NCI-H345 treated with DMSO at 0.1 percent for 48 hours (cell line): ENCODE measurements around the gene NKPD1.

Experiments used
- DNase-seq: peaks from one replicate; lab custom pipeline; 2025; ENCODE audit not compliant: unreplicated experiment; lab: John Stamatoyannopoulos, UW

NKPD1 gene

DNA sequence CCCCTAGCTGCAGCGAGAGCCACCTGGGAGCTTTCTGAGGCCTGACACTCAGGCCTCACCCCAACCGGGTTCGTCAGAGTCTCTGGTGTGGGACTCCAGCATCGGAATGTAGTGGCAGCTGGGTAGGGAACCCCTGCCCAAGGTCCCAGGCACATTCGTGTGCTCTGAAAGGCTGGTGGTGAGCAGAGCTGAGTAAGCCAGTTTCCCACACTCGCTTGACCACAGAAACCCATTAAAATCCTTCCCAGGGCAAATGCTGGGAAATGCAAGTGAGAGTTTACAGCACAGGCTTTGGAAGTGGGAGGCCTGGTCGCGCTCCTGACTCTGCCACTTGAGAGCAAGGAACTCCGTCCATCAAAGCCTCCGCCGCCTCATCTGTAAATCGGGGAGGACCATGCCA, 13.0 kb upstream of the NKPD1 start:
- DNase-seq = no peak

DNA sequence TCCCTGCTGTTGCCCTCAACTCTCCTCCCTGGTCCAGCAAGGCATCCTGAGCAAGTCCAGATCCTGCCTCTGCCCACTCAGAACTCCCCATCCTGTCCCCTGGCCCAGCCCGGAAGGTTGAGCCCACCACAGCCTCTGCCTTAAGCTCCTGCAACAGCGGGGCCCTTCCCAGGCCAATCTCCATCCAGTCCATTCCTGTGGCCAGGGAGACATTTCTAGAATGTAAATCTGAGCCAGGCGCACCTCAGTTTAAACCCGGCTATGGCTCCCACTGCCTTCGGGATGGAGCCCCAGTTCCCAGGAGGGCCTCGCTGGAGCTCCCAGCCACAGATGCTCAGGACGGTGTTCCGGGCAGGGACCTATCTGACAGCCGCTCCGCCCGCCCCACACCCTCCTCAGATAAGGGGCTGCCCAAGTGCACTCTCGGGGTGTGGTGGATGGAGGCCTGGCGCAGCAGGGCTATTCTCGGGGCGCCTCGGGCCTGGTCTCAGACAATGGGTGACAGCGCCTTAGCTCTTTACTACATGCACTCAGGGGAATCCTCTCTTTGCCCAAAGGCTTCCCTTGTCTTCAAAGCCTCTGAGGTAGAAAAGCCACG, 11.9 kb upstream of the NKPD1 start:
- no peak for DNase-seq

DNA sequence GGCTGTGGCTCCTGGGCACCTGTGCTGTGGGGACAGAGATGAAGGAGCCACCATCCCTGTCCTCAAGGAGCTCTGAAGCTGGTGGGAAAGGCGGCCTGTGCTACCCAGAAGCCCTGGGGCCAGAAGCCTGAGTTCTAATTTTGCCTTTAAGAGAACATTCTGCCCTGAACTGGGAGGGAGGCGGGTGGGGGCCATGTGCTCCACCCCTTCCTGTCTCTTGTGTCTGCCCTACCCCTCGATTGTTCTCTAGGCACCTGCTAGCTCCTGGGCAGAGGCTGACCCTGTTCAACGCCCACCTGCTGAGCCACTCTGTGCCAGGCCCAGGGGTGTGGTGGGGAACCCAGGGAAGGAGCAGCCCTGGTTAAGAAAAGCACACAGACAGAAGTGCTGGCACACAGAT, 11.4 kb upstream of the NKPD1 start:
- no peak for DNase-seq

DNA sequence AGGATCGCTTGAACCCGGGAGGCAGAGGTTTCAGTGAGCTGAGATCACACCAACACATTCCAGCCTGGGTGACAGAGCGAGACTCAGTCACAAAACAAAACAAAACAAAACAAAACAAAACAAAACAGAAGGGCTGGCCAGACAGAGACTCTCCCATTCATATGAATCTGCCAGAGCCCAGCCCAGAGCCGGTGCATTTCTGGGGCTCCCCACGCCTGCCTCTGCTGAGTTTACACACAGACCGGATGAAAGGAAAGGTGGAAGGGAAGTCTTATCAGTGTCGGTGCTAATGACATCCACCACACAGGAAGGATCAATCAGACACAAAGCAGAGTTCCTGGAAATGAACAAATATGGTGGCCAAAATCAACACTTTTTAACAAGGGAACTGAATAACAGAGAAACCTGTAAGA, 10.4 kb upstream of the NKPD1 start:
- no peak for DNase-seq

DNA sequence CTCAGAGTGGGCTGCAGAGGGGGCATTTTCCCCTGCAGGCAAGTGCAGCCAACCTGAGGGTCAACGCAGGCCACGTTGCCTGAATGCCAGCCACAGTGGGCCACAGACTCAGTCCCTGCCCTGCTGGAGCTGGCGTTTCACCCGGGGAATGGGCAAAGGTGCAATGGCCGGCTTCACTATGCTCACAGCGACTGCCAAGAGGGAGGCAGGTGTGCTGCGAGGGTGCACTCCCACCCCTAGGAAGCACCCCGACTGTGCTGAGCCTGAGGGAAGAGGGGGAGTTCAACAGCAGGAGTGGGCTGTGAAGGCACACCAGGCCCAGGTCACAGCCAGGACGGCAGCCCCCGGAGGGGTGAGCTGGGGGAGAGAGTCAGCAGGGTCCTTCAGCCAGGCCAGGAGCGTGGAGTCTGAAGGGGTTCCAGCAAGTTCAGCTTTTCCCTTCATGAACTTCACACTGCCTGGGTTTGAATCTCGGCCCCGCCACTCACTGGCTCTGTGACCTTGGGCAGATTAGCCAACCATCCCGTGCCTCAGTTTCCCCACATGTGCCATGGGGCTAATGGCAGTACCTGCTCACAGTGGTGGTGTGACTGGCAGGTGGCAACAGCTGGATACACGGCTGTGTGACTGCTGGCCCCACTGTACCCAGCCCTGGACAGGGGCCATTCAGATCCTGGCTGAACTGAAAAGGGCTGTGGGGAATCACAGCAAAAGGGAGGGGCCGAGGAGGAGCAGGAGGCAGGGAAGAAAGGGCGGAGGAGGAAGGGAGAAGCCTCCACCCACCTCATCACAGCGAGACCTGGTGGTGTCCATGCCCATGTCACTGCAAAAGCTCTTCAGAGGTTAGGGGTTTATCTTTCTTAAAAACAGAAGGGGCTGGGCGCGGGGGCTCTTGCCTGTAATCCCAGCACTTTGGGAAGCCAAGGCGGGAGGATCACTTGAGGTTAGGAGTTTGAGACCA, 9.6 kb upstream of the NKPD1 start:
- DNase-seq = no peak

DNA sequence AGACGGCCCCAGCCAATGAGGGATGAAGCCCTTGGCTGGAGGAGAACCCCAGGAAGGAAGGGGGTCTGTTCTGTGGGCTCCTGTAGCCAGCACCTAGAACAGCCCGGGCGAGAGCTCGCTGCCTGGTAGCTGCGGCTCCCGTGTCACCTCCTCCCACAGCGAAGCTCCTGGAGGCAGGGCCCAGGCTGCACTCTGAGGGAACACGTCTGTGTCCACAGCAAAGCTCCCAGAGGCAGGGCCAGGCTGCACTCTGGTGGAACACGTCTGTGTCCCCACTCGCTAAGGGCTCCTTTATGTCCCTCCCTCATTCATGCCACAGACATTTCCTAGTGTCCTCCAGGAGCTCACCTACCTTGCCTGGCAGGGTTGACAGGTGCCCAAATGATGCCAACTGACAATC, 8.8 kb upstream of the NKPD1 start:
- no peak for DNase-seq

DNA sequence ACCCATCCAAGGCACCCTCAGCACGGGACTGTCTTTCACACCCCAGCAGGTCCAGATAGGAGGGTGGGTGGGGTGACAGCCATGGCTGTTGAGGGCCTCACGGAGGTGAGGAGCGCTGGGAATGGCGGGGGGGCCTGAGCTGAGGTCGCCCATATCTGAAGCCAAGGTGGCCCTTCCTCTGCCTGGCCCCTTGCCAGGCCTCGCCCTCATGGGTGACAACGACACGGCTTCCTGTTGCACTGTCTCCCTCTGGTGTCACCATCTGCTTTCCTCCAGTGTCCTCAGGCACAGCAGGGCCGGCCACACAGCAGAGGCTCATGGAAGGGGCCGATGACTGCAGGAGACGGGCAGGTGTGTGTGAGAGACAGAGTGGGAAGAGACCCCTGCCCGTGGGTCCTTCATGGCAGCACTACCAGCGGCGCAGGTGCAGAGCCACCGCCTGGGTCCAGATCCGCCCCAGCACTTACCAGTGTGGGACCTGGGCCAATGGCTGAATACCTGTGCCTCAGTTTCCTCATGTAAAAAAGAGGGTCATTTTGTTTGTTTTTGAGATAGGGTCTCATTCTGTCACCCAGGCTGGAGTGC, 8.1 kb upstream of the NKPD1 start:
- no peak for DNase-seq

DNA sequence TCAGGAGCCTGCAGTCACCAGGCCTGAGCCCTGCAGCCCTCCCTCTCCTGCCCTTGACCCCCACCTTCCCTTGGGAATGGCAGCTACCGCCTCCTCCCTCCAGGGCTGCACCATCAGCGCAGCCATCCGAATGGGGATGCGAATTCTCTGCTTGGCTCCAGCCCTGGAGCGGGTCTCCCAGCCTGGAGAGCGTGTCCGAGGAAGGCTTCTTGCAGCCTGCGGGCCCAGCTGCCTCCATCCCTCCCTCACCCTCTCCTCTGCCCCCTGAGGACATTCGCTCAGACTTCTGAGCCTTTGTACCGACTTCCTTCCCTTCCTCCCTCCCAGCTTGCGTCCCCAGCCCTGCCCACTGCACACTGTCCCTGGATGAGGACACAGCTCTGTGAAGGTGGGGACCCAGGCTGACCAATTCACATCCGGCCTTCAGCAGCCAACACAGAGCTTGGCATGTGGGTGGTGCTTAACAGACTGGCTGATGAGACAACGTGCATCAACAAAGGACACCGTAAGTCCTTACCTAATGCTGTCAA, 6.0 kb upstream of the NKPD1 start:
- no peak for DNase-seq

DNA sequence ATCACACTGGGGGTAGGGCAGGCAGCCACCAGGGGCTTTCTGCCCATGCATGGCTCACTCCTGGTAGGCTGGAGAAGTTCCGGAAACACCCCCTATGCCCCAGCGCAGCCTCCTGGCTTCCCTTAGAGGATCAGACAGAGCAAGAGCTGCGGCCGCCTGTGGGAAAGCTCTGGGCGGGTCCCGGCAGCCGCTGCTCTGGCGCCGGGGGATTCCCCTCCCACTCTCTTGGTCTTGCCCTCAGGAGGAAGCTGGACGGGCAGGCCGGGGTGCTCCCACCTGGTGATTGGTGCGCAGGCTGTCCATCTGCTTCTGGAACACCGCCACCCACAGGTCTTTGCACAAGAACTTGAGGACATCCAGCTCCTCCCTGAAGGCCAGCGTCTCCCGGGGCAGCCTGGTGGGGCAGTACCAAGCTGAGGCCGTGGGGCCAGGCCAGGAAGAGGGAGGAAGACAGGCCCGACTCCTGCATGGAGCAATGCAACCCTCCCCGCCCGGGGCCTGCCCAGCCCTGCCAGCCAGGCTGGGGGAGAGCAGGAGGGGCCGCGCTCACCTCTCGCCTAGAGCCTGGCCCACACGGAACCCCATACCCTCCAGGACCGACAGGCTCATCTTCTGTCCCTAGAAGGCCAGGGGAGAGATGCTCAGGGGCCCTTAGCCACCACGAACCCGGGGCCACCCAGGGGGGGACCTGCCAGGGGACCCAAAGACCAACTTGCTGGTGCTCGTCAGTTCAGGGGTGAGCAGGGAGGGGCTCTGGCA, 4.0 kb upstream of the NKPD1 start:
- no peak for DNase-seq

DNA sequence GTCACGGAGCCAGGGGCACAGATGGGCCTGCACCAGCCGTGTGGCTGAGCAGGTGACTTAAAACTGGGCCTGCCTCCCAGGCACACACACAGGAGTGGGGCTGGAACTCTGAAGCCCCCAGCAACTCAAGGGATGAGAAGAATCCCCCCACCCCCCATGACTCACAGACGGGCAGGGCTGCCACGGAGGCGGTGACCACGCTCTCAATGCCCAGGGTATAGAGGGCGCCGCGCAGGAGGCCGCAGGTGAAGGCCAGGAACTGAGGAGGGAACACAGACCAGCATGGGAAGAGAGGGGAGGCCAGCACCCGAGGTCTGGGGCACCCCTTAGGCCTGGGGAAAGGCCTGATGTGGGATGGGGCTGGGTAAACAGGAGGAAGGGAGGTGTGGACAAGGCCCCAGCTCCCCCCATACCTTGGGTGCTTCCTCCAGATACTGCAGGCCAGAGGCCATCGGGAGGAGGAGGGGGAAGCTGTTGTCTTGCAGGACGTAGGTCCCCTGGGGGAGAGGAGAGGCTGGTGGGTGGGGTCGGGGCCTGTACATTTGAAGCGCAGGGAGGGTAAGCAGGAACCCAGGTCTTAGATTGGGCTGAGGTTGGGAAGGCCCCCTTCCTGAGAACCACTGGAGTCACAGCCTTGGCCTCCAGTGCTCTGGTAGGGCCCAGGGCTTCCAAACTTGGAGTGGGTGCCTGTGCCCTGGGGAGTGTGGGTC, 3.1 kb upstream of the NKPD1 start:
- DNase-seq = no peak

DNA sequence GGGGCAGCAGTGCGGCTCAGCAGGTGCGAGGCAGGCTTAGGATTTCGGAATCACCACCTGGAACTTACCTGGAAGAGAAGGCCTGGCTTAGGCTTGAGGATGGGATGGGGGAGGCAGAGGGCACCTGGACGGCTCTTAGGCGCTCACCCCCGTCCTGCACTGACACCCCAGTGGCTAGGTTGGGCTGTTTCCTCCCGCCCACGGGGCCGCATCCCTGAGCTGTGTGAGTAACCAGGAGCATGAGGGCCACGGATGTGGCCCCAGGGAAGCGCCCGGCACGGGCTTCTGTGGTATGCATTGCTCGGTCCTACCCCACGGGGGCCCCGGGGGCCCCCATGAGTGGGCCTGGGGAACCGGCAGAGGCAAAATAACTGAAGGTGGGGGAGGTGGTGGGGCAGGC, 2.4 kb upstream of the NKPD1 start:
- no peak for DNase-seq

DNA sequence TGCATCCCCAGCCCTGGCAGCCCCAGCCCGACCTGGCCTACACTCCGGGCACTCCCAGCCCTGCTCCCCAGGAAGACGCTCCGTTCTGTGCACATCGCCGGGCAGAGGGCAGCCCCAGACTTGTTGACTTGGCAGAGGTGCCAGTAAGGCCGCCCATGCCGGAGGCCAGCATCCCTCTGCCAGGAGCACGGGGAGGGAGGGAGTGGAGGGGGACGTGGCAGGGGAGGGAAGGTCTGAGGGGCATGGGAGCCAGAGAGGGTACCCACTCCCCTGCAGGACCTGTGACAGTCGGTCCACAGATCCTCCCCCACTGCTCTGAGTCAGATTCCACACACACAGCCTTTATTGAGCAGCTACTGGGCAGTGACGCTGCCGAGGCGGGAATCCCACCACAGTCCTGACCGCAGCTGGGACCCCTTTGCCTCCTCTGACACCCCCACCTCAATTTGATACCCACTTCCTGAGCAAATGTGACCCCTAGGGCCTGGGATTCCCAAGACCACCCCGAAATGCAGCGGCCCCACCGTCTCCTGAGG, 1.9 kb upstream of the NKPD1 start:
- DNase-seq = peak; percentile 99

DNA sequence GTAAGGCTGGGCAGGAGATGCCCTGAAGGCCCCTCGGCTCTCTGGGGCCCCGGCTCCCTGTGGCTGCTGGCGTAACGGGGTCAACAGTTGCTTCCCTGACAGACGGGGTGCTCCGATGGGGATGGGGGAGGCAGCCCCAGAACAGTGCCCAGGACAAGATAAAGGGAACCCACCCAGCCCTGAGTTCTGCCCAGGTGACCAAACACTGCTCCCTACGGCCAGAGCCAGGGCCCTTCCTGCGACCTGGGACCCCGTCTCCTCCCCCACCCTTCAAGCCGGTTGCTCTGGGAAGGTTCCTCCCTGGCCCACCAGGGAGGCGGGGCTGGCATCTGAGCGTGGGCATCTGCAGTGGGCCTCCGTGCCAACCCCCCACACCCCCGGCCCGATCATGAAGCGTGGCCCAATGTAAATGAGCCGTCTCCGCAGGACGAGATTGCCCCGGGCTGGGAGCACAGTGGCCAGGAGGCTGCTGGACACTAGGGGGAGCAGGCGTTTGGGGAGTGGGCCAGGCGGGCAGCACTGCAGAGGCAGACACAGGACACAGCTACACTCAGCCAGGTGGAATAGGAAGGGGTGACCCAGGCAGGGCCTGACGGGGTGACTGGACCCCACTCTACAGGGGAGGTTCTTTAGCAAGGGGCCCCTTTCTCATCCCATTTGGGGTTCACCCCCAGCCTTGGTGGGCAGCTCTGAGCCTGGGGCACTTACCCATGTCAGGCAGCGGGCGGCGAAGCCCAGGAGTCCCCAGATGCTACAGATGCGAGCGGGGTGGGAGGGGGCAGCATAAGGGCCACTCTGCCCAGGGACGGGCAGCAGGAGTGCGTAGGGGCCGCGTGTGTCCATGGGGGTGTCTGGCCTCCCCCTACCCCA, 1.2 kb upstream of the NKPD1 start:
- no peak for DNase-seq

DNA sequence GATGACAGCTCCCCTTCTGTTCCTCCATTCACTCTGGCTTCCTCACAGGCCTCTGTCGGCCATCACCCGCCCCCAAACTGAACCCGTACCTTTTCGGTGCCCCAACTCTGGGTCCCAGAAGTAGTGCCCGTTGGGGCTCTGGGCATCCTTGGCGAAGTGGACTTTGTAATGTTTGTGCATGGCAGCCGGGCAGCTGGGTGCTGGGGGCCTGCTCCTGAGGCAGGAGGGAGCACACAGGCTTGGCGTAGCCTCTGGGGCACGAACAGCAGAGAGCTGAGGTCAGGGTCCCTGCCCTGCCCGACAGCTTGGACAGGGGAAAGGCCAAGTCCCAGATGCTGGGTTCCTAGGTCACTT, 834 bp downstream of the NKPD1 start:
- no peak for DNase-seq

DNA sequence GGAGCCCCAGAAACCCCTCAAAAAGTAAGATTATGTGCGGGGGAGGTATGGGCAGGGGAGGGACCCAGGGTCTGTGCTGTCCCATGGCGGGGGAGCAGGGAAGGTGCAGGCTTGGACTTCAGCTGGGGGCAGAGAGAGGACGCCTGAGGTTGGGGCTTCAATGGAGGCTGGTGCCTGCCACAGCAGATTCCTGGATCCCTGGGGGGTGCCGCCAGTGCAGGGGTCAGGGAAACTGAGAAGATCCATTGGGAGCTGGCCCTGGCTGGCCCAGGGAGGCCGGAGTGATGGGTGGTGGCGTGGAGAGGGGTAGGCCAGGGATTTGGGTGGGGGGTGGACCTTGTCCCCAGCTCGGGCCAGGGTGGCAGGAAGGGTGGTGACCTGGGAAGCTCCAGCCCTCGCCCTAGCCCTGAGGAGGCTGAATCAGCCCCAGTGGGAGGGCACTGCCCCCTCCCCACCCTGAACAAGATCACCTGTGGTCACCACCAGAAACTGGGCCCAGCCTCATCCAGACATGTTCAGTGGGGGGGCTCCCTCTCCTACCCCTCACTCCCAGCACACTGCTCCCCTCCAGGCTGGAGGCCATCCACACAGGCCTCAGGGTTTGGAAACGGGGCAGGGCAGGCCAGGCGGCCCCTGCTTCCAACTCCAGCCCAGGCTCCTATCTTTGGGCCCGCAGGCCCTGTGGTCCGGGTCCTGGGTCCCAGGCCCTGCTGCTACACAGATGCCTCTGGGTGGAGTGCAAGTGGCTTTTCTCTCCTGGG, 1.4 kb downstream of the NKPD1 start:
- no peak for DNase-seq

DNA sequence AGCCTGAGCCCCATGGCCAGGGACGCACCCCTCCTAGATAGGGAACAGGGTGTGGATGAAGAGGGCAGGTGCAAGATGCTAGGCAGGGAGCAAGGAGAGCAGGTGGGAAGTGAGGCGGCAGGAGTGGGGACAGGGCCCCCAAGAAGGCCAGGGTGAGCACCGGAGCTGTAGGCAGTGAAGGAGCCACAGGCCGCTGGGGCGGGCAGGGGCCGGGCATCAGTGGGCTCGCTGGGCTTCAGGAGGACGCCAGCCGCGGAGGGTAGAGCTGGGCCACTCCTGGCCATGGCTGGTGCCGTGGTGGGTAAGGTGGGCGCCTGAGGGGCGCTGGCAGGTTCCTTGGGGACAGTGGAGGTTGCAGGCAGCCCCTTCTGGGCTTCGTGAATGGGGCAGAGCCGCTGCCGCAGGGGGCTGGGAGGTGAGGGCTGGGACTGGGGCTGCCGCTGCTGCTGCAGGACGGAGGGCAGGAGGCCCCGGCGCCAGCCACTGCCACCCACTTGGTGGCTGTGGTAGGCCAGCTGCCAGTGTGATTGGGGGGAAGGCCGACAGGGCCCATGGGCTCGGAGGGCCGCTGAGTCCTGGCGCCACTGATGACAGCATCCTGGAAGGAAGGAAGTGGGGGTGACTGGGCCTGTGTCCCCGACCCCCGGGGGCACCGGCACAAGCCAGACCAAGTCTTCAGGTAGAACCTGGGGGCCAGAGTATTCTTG, 2.1 kb downstream of the NKPD1 start:
- no peak for DNase-seq

DNA sequence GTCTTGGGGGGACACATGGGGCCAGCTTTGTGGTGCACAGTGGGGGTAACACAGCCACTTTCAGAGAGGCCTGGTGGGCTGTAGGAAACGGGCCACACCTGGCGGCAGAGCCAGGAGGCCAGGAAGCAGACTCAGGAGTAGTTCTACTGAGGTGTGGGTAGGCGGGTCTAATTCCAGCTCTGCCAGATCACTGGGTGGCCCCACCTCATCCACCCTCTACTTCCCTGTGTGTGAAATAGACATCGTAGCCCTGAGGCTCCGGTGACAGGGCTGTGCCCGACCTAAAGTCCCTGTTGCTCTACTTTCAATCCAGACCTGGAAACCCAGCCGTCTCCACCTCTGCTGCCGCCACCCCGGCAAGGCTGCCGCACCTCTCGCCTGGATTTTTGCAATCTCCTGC, 4.0 kb downstream of the NKPD1 start:
- no peak for DNase-seq

DNA sequence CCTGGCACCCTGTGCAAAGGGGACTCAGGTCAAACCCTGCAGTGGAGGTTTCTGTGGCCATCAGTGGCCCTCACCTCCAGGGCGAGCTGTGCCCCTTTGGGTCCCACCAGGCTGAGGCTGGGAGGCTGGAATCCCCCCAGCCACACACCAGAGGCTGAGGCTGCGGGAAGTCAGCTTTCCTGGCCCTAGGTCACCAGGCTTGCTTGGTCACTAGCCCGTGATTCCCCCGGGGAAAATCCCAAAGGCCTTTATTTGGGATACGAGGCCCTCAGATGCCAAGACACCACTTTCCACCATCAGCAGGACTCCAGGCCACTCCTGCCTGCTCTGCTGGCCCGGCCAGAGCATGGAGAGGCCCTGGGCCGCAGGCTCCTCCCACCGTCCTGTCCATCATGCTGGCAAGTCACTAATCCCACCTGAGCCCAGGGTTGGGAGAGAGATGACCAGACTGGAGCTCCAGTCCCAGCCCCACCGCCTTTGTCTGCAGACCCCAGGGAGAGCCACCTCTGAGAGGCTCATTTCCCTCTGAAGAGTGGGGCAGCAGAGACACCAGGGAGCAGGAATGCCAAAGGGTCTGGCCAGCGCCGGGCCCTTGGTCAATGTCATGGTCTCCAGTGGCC, 4.7 kb downstream of the NKPD1 start:
- DNase-seq = no peak
